WTC11 (cell line): Measurements from ENCODE around the gene WDR82. TPM values are rescaled to one million over a fixed set of nuclear protein-coding genes. Genes with fewer than 3 reads are reported as not detected.

Source experiments
- ATAC-seq: fragments of 200-7000 bp; cut with Tn5 transposase; 2 replicates; pipeline ENCODE4 v1.10.0; 2021; ENCODE audit warnings: mild to moderate bottlenecking, moderate library complexity
- CTCF ChIA-PET: fragments of 300-600 bp; sonication (Branson Sonifier 250); formaldehyde crosslinking; loops from one replicate; lab custom pipeline; 2021; ENCODE audit warnings: antibody characterized with exemption; lab: Charles Lee
- POLR2A ChIA-PET: fragments of 350-600 bp; sonication (Branson Sonifier 250); formaldehyde crosslinking; loops from one replicate; lab custom pipeline; 2021; ENCODE audit warnings: antibody characterized with exemption; lab: Charles Lee
- DNase-seq: peaks from one replicate; pipeline ENCODE4 v3.0.0; 2021; ENCODE audit warnings: low spot score
- H3K27ac Mint-ChIP-seq: 2 replicates; pipeline ENCODE4 v1.8.0; 2021; ENCODE audit warnings: mixed read lengths
- H3K27me3 Mint-ChIP-seq: 2 replicates; pipeline ENCODE4 v1.8.0; 2021; ENCODE audit warnings: low read depth, mild to moderate bottlenecking, moderate library complexity, mixed read lengths
- H3K36me3 Mint-ChIP-seq: 2 replicates; pipeline ENCODE4 v1.8.0; 2021; ENCODE audit warnings: mixed read lengths
- H3K4me1 Mint-ChIP-seq: 2 replicates; pipeline ENCODE4 v1.8.0; 2022; ENCODE audit warnings: mixed read lengths
- H3K4me3 Mint-ChIP-seq: 2 replicates; pipeline ENCODE4 v1.8.0; 2021; ENCODE audit warnings: mild to moderate bottlenecking, moderate library complexity, mixed read lengths
- H3K9me3 Mint-ChIP-seq: 2 replicates; pipeline ENCODE4 v1.8.0; 2021; ENCODE audit warnings: mixed read lengths
- AR ChIP-seq: fragments of 250-450 bp; sonication (Bioruptor Pico); IDR thresholded peaks from 2 replicates; pipeline ENCODE4 v1.9.0; 2021; ENCODE audit warnings: mild to moderate bottlenecking
- ATF1 ChIP-seq: sonication (generic); formaldehyde crosslinking; IDR thresholded peaks from 2 replicates; pipeline ENCODE4 v1.8.1; 2023; ENCODE audit warnings: mild to moderate bottlenecking, moderate library complexity, missing genetic modification reagents
- FOXP1 ChIP-seq: sonication (generic); formaldehyde crosslinking; IDR thresholded peaks from 2 replicates; pipeline ENCODE4 v1.8.0; 2022; ENCODE audit warnings: missing genetic modification reagents, mild to moderate bottlenecking, moderate library complexity, borderline replicate concordance
- HMGA2 ChIP-seq: fragments of 250-450 bp; sonication (Bioruptor Pico); IDR thresholded peaks from 2 replicates; pipeline ENCODE4 v1.4.0; 2021; ENCODE audit warnings: mild to moderate bottlenecking, moderate library complexity
- IRF2 ChIP-seq: sonication (generic); formaldehyde crosslinking; IDR thresholded peaks from 2 replicates; pipeline ENCODE4 v1.8.0; 2022; ENCODE audit warnings: low read depth, missing genetic modification reagents, borderline replicate concordance
- JAZF1 ChIP-seq: fragments of 250-450 bp; sonication (Bioruptor Pico); IDR thresholded peaks from 2 replicates; pipeline ENCODE4 v1.9.0; 2021; ENCODE audit warnings: moderate library complexity, mild to moderate bottlenecking, inconsistent platforms
- KAT7 ChIP-seq: sonication (generic); formaldehyde crosslinking; IDR thresholded peaks from 2 replicates; pipeline ENCODE4 v1.8.1; 2023; ENCODE audit warnings: missing genetic modification reagents, mild to moderate bottlenecking, borderline replicate concordance
- NR2C2 ChIP-seq: sonication (generic); formaldehyde crosslinking; IDR thresholded peaks from 2 replicates; pipeline ENCODE4 v1.8.0; 2022; ENCODE audit warnings: mild to moderate bottlenecking, missing genetic modification reagents
- PRDM15 ChIP-seq: sonication (generic); formaldehyde crosslinking; IDR thresholded peaks from 2 replicates; pipeline ENCODE4 v1.8.0; 2022; ENCODE audit warnings: missing genetic modification reagents
- ZBTB21 ChIP-seq: sonication (generic); formaldehyde crosslinking; IDR thresholded peaks from 2 replicates; pipeline ENCODE4 v1.8.1; 2023; ENCODE audit warnings: mild to moderate bottlenecking, missing genetic modification reagents, borderline replicate concordance
- ZNF232 ChIP-seq: sonication (generic); formaldehyde crosslinking; IDR thresholded peaks from 2 replicates; pipeline ENCODE4 v1.8.0; 2022; ENCODE audit warnings: mild to moderate bottlenecking, missing genetic modification reagents
- ZNF263 ChIP-seq: sonication (generic); formaldehyde crosslinking; IDR thresholded peaks from 2 replicates; pipeline ENCODE4 v1.8.1; 2022; ENCODE audit warnings: low read depth, mild to moderate bottlenecking, moderate library complexity, missing genetic modification reagents
- total RNA-seq: library from RNA; stranded (reverse); gene quantifications from 3 replicates; pipeline ENCODE4 v1.2.3, GENCODE V29; 2021
- TF ChIP-seq, protein P1 (sequence below): fragments of 200-600 bp; IDR thresholded peaks from 2 replicates; pipeline ENCODE4 v1.8.0; 2022; ENCODE audit warnings: antibody characterized with exemption
- TF ChIP-seq, protein P2 (sequence below): sonication (generic); formaldehyde crosslinking; IDR thresholded peaks from 2 replicates; pipeline ENCODE4 v1.8.0; 2022; ENCODE audit warnings: mild to moderate bottlenecking, missing genetic modification reagents
- TF ChIP-seq, protein P3 (sequence below): sonication (generic); formaldehyde crosslinking; IDR thresholded peaks from 2 replicates; pipeline ENCODE4 v1.8.1; 2023; ENCODE audit warnings: mild to moderate bottlenecking, missing genetic modification reagents, moderate library complexity
- TF ChIP-seq, protein P4 (sequence below): sonication (generic); formaldehyde crosslinking; IDR thresholded peaks from 2 replicates; pipeline ENCODE4 v1.8.0; 2023; ENCODE audit warnings: mild to moderate bottlenecking, missing genetic modification reagents
- TF ChIP-seq, protein P5 (sequence below): sonication (generic); formaldehyde crosslinking; IDR thresholded peaks from 2 replicates; pipeline ENCODE4 v1.8.1; 2023; ENCODE audit warnings: mild to moderate bottlenecking, missing genetic modification reagents, borderline replicate concordance

The WDR82 gene
- total RNA-seq, 1 experiment from 2014 or later, result 69.7 TPM

DNA sequence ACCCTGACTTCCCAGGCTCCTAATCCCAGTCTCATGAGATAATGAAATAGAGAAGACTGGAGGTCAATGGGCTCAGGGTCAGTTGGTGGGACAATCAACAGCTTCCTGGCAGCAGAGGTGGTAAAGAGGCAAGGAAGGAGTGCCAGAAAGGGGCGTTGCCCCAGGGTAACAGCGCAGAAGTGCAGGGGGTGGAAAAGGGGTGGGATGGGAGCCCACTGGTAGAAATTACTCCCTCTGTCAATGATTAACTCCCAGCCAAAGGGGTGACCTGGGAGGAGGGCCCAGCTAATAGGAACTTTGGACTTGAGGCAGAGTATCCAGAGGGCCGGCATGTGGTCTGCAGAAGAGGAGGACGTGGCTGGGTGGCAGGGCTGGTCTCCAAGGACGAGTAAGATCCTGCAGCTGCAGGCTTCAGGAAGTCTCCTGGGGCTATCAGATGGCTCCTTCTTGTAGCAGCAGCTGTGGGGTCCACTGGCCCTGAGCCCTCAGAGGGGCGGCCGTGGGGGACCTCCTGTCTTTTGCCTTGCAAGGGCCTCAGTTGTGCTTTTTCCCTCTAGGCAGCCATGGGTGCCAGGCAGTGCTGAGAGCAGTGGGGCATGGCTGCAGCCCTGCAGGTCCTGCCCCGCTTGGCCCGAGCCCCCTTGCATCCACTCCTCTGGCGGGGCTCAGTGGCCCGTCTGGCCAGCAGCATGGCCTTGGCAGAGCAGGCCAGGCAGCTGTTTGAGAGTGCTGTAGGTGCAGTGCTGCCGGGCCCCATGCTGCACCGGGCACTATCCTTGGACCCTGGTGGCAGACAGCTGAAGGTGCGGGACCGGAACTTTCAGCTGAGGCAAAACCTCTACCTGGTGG is 11.5 kb upstream of the WDR82 start:
- ChIA-PET POLR2A (no interaction called here), CTCF (interaction anchor here (0.9 to 3.6 kb wide), 14 partner anchors 8 to 157 kb away, joined by 3 to 34 read pairs (median 4); partner anchors contain the start of gene WDR82)
- no peak for DNase-seq
- Mint-ChIP-seq H3K9me3 (no peaks in the 10 kb centered on the region), H3K36me3 (no peaks in the 10 kb centered on the region), H3K27me3 (no peaks in the 10 kb centered on the region), H3K4me3 (no peak overlapping the region), H3K27ac (no peak overlapping the region), H3K4me1 (peaks cover 5% of the 10 kb centered on the region)
- TF ChIP-seq ZBTB21 (CRISPR knock-in tag) (no peak), FOXP1 (CRISPR knock-in tag) (no peak), JAZF1 (no peak), ATF1 (CRISPR knock-in tag) (no peak), ZNF232 (CRISPR knock-in tag) (no peak), ZNF263 (CRISPR knock-in tag) (no peak), HMGA2 (CRISPR knock-in tag) (no peak)
- TF ChIP-seq, protein P1, sequence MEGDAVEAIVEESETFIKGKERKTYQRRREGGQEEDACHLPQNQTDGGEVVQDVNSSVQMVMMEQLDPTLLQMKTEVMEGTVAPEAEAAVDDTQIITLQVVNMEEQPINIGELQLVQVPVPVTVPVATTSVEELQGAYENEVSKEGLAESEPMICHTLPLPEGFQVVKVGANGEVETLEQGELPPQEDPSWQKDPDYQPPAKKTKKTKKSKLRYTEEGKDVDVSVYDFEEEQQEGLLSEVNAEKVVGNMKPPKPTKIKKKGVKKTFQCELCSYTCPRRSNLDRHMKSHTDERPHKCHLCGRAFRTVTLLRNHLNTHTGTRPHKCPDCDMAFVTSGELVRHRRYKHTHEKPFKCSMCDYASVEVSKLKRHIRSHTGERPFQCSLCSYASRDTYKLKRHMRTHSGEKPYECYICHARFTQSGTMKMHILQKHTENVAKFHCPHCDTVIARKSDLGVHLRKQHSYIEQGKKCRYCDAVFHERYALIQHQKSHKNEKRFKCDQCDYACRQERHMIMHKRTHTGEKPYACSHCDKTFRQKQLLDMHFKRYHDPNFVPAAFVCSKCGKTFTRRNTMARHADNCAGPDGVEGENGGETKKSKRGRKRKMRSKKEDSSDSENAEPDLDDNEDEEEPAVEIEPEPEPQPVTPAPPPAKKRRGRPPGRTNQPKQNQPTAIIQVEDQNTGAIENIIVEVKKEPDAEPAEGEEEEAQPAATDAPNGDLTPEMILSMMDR, result no peak; the same call in 1 of the 2 replicates
- TF ChIP-seq, protein P2, sequence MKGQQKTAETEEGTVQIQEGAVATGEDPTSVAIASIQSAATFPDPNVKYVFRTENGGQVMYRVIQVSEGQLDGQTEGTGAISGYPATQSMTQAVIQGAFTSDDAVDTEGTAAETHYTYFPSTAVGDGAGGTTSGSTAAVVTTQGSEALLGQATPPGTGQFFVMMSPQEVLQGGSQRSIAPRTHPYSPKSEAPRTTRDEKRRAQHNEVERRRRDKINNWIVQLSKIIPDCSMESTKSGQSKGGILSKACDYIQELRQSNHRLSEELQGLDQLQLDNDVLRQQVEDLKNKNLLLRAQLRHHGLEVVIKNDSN (CRISPR knock-in tag), result no peak
- TF ChIP-seq, protein P3, sequence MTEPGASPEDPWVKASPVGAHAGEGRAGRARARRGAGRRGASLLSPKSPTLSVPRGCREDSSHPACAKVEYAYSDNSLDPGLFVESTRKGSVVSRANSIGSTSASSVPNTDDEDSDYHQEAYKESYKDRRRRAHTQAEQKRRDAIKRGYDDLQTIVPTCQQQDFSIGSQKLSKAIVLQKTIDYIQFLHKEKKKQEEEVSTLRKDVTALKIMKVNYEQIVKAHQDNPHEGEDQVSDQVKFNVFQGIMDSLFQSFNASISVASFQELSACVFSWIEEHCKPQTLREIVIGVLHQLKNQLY (CRISPR knock-in tag), result no peak
- TF ChIP-seq, protein P4, sequence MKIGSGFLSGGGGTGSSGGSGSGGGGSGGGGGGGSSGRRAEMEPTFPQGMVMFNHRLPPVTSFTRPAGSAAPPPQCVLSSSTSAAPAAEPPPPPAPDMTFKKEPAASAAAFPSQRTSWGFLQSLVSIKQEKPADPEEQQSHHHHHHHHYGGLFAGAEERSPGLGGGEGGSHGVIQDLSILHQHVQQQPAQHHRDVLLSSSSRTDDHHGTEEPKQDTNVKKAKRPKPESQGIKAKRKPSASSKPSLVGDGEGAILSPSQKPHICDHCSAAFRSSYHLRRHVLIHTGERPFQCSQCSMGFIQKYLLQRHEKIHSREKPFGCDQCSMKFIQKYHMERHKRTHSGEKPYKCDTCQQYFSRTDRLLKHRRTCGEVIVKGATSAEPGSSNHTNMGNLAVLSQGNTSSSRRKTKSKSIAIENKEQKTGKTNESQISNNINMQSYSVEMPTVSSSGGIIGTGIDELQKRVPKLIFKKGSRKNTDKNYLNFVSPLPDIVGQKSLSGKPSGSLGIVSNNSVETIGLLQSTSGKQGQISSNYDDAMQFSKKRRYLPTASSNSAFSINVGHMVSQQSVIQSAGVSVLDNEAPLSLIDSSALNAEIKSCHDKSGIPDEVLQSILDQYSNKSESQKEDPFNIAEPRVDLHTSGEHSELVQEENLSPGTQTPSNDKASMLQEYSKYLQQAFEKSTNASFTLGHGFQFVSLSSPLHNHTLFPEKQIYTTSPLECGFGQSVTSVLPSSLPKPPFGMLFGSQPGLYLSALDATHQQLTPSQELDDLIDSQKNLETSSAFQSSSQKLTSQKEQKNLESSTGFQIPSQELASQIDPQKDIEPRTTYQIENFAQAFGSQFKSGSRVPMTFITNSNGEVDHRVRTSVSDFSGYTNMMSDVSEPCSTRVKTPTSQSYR (CRISPR knock-in tag), result no peak
- TF ChIP-seq, protein P5, sequence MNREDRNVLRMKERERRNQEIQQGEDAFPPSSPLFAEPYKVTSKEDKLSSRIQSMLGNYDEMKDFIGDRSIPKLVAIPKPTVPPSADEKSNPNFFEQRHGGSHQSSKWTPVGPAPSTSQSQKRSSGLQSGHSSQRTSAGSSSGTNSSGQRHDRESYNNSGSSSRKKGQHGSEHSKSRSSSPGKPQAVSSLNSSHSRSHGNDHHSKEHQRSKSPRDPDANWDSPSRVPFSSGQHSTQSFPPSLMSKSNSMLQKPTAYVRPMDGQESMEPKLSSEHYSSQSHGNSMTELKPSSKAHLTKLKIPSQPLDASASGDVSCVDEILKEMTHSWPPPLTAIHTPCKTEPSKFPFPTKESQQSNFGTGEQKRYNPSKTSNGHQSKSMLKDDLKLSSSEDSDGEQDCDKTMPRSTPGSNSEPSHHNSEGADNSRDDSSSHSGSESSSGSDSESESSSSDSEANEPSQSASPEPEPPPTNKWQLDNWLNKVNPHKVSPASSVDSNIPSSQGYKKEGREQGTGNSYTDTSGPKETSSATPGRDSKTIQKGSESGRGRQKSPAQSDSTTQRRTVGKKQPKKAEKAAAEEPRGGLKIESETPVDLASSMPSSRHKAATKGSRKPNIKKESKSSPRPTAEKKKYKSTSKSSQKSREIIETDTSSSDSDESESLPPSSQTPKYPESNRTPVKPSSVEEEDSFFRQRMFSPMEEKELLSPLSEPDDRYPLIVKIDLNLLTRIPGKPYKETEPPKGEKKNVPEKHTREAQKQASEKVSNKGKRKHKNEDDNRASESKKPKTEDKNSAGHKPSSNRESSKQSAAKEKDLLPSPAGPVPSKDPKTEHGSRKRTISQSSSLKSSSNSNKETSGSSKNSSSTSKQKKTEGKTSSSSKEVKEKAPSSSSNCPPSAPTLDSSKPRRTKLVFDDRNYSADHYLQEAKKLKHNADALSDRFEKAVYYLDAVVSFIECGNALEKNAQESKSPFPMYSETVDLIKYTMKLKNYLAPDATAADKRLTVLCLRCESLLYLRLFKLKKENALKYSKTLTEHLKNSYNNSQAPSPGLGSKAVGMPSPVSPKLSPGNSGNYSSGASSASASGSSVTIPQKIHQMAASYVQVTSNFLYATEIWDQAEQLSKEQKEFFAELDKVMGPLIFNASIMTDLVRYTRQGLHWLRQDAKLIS (CRISPR knock-in tag), result no peak
- ATAC-seq, result peak; percentile 21

DNA sequence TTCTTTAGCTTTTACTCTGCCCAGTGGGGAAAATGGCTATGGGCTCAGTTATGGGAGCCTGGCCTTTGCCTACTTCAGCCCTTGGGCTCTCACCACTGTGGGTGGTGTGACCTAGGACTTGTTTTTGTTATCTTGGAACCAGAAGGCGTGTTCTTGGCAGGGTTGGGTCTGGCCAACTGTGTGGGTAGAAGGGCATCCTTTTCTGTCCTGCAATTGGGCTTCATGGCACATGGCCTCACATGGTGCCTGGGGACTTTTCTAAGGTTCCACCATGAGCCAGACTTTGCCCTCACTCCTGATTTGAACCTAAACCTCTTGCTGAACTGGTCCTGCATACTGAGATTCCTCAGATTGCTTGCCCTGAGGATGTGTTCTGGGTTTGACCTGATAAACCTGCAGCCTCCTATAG is 10.9 kb upstream of the WDR82 start:
- H3K4me3 Mint-ChIP-seq, result no peak overlapping the region
- H3K27me3 Mint-ChIP-seq, result no peaks in the 10 kb centered on the region
- CTCF ChIA-PET, result interaction anchor here (1.0 to 3.6 kb wide), 9 partner anchors 9 to 99 kb away, joined by 3 to 34 read pairs (median 4); no protein-coding TSS in a partner anchor
- ATAC-seq (no peak), DNase-seq (no peak)
- H3K9me3 Mint-ChIP-seq, result no peaks in the 10 kb centered on the region
- H3K27ac Mint-ChIP-seq, result no peak overlapping the region
- H3K4me1 Mint-ChIP-seq, result peaks cover 5% of the 10 kb centered on the region
- no peaks in the 10 kb centered on the region for H3K36me3 Mint-ChIP-seq
- POLR2A ChIA-PET, result no interaction called here
- TF ChIP-seq NR2C2 (CRISPR knock-in tag) (no peak), KAT7 (CRISPR knock-in tag) (no peak), PRDM15 (CRISPR knock-in tag) (no peak), AR (no peak), IRF2 (CRISPR knock-in tag) (no peak)
